ENCODE data around the gene CLASP2.

The CLASP2 gene

GRCh38 chr3:33586402-33586801, 131.7 kb downstream of the CLASP2 start:
- no peak for DNase-seq (ENCODE audit: low read depth)
- H3K4me3 ChIP-seq (ENCODE audit: low read length): no peak overlapping the region
- TF ChIP-seq, protein P1, sequence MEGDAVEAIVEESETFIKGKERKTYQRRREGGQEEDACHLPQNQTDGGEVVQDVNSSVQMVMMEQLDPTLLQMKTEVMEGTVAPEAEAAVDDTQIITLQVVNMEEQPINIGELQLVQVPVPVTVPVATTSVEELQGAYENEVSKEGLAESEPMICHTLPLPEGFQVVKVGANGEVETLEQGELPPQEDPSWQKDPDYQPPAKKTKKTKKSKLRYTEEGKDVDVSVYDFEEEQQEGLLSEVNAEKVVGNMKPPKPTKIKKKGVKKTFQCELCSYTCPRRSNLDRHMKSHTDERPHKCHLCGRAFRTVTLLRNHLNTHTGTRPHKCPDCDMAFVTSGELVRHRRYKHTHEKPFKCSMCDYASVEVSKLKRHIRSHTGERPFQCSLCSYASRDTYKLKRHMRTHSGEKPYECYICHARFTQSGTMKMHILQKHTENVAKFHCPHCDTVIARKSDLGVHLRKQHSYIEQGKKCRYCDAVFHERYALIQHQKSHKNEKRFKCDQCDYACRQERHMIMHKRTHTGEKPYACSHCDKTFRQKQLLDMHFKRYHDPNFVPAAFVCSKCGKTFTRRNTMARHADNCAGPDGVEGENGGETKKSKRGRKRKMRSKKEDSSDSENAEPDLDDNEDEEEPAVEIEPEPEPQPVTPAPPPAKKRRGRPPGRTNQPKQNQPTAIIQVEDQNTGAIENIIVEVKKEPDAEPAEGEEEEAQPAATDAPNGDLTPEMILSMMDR (conservative IDR thresholded peaks at IDR 0.05; ENCODE audit: low read depth, low read length): no peak

GRCh38 chr3:33582234-33582633, 135.8 kb downstream of the CLASP2 start:
- DNase-seq (ENCODE audit: low read depth): no peak
- TF ChIP-seq, protein P1 (conservative IDR thresholded peaks at IDR 0.05; ENCODE audit: low read depth, low read length): no peak
- H3K4me3 ChIP-seq (ENCODE audit: low read length): no peak overlapping the region

- no peak overlapping the region for H3K4me3 ChIP-seq (ENCODE audit: low read length)
- DNase-seq (ENCODE audit: low read depth): no peak
- TF ChIP-seq, protein P1 (conservative IDR thresholded peaks at IDR 0.05; ENCODE audit: low read depth, low read length): no peak
Measured at GRCh38 chr3:33581666-33582065, 136.4 kb downstream of the CLASP2 start.

GRCh38 chr3:33579840-33580239, 138.2 kb downstream of the CLASP2 start:
- H3K4me3 ChIP-seq (ENCODE audit: low read length): no peak overlapping the region
- DNase-seq (ENCODE audit: low read depth): no peak
- TF ChIP-seq, protein P1 (conservative IDR thresholded peaks at IDR 0.05; ENCODE audit: low read depth, low read length): no peak

- no peak overlapping the region for H3K4me3 ChIP-seq (ENCODE audit: low read length)
- TF ChIP-seq, protein P1 (conservative IDR thresholded peaks at IDR 0.05; ENCODE audit: low read depth, low read length): no peak
- DNase-seq (ENCODE audit: low read depth): no peak
Measured at GRCh38 chr3:33579178-33579510, 138.9 kb downstream of the CLASP2 start.

DNA sequence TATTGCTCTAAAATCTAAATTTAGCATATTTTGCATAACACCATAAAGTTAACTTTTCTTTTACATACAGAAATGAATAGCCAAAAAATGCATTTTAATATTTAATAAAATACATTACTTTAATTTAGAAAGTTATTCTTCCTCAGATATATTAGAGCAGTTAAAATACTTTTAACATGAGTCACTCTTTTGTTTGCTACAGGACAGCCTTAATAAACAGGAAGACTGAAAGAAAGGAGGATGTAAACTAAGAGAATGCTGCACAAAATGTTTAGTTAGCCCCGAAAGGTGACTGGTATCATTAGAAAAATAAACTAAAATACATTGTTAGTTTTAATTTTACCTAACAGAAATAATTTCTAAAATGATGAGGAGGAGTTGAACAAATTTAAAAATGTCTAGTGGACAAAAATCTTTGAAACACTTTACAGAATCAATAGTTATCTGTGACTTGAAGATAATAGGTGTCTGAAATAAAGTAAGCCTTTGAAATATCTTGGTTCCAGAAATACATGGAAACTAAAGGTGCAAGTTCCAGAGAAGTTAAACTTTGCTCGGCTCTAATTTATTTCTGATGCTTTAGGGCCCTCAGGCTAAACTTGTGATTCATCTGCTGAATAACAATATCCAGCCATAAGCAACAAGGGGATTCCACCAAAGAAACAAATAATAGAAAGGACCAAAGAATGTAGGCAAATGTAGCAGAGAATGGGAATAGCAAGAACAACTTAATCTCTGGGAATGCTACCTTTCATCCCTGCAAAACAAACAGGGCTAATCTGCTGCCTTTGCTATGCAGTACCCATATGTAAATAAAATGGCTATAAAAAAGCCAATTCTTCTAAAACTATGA, 139.5 kb downstream of the CLASP2 start:
- H3K4me3 ChIP-seq (ENCODE audit: low read length): no peak overlapping the region
- no peak for DNase-seq (ENCODE audit: low read depth)
- TF ChIP-seq, protein P1 (conservative IDR thresholded peaks at IDR 0.05; ENCODE audit: low read depth, low read length): no peak

- no peak for DNase-seq (ENCODE audit: low read depth)
- H3K4me3 ChIP-seq (ENCODE audit: low read length): no peak overlapping the region
- TF ChIP-seq, protein P1 (conservative IDR thresholded peaks at IDR 0.05; ENCODE audit: low read depth, low read length): no peak
Measured at GRCh38 chr3:33577588-33577987, 140.5 kb downstream of the CLASP2 start.
